ENCODE measurements around the gene VEGFB. TPM values are rescaled to one million over a fixed set of nuclear protein-coding genes. Genes with fewer than 3 reads are reported as not detected.

The VEGFB gene
- total RNA-seq, 1 experiment from 2014 or later = 61.7 TPM

DNA sequence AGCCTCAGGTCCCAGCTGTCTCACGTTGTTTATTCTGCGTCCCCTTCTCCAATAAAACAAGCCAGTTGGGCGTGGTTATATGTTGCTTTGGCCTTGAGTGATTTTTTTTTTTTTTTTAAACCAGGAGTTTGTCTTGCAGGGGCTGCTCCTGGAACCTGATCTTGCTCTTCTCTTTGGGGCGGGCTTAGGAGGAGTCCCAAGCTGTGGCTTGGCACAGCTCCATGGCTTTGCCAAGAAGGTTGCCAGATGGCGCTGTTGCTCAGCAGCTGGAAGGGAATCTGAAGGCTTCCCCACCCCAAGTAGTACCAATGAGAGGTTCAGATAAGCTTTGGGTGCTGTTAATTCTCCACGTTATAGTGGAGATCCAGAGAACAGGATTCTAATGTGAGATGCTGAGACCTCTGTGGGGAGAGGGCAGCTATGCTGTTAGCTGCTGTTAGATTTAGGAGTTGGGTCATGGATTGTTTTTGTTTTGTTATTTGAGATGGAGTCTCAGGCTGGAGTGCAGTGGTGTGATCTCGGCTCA, 29.9 kb upstream of the VEGFB start:
- Histone ChIP-seq H3K36me3 (ENCODE audit: control insufficient read depth, insufficient read depth, low read length) (peaks cover 5% of the 10 kb centered on the region), H3K27me3 (replicated peaks; ENCODE audit: control insufficient read depth, insufficient read depth, low read length) (no peaks in the 10 kb centered on the region), H3K4me1 (no peaks in the 10 kb centered on the region), H3K4me3 (ENCODE audit: low read depth, low read length) (no peak overlapping the region), H3K9me3 (no peaks in the 10 kb centered on the region)
- Mint-ChIP-seq H3K9me3 (ENCODE audit: unreplicated experiment) (no peaks in the 10 kb centered on the region), H3K4me1 (ENCODE audit: low read depth, unreplicated experiment) (no peaks in the 10 kb centered on the region), H3K27me3 (ENCODE audit: insufficient read depth, unreplicated experiment) (no peaks in the 10 kb centered on the region), H3K36me3 (ENCODE audit: insufficient read depth, unreplicated experiment) (peaks cover 83% of the 10 kb centered on the region), H3K27ac (ENCODE audit: unreplicated experiment) (peak overlapping the region; percentile 39), H3K4me3 (ENCODE audit: unreplicated experiment) (no peak overlapping the region)
- ChIA-PET POLR2A (interaction anchor here (0.6 to 1.9 kb wide), 4 partner anchors 19 to 113 kb away, joined by 3 to 7 read pairs (median 6); partner anchors contain the start of genes ESRRA, PRDX5 and STIP1), CTCF (interaction anchor here (0.5 to 1.3 kb wide), 11 partner anchors 9 to 132 kb away, joined by 3 to 9 read pairs (median 5); partner anchors contain the start of genes NUDT22, STIP1 and TRPT1)
- intact Hi-C loops (cut with micrococcal nuclease; ENCODE audit: unreplicated experiment) = loop anchor here (1.0 kb wide), 1 partner anchor 30 kb away; the partner anchor contains the start of gene VEGFB
- BruUV-seq (replicated peaks) = no TSS peak
- TF ChIP-seq, protein P1, sequence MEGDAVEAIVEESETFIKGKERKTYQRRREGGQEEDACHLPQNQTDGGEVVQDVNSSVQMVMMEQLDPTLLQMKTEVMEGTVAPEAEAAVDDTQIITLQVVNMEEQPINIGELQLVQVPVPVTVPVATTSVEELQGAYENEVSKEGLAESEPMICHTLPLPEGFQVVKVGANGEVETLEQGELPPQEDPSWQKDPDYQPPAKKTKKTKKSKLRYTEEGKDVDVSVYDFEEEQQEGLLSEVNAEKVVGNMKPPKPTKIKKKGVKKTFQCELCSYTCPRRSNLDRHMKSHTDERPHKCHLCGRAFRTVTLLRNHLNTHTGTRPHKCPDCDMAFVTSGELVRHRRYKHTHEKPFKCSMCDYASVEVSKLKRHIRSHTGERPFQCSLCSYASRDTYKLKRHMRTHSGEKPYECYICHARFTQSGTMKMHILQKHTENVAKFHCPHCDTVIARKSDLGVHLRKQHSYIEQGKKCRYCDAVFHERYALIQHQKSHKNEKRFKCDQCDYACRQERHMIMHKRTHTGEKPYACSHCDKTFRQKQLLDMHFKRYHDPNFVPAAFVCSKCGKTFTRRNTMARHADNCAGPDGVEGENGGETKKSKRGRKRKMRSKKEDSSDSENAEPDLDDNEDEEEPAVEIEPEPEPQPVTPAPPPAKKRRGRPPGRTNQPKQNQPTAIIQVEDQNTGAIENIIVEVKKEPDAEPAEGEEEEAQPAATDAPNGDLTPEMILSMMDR (IDR thresholded peaks at IDR 0.05; ENCODE audit: insufficient read depth in 1 of 2, low read depth in 1 of 2, low read length in 1 of 2, severe bottlenecking in 1 of 2, unreplicated experiment in 1 of 2) = peak; percentile 59 to 74
- DNase-seq = peak; percentile 69 to 71

DNA sequence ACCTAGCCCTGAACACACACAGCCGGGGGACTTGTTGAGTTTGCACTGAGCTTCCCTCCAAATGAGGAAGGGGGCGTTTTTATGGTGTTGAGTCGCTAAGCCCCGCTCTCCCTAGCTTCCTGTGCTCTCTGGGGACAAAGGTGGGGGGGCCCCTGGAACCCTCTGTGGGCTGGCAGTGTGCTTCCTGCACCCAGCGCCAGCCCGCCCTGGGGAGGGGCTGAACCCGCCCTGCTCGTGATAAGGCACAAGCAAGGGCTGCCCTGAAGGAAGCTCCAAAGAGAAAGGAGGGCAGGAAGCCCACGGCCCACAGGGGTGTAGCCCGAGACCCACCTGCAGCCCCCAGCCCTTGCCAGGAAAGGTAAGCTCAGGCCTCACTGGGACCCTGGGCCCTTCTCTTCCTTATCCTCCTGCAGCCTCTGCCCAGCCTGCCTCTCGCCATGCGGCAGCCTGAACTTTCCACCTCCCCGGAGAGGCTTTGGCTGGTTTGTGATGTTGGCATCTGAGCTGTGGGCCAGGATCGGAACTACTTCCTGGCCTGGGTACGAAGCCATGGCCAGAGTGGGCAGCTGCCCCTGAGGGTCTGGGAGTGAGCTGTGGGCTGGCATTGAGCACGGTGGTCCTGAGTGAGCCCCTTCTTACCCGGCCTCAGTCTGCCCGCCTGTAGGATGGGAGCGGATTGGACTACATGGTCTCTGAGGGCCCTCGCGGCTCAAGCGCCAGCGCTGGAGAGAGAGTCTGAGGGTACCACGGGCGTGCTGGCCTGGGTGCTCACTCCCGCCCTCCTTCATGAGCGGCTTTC, 27.7 kb upstream of the VEGFB start, which contains the start of gene FERMT3:
Gene FERMT3 (plus strand): TSS at position 265 of the 799 bp plus-strand sequence. CDS start 644 bp downstream, outside the sequence.
- H3K9me3 Mint-ChIP-seq (ENCODE audit: unreplicated experiment) = no peaks in the 10 kb centered on the region
- POLR2A ChIA-PET = no interaction called here
- TF ChIP-seq, protein P1 (IDR thresholded peaks at IDR 0.05; ENCODE audit: insufficient read depth in 1 of 2, low read depth in 1 of 2, low read length in 1 of 2, severe bottlenecking in 1 of 2, unreplicated experiment in 1 of 2) = no peak
- no peak within 1 kb of the TSS for H3K4me3 ChIP-seq (ENCODE audit: low read depth, low read length)
- H3K4me3 Mint-ChIP-seq (ENCODE audit: unreplicated experiment) = no peak within 1 kb of the TSS
- no peak for DNase-seq
- H3K27me3 ChIP-seq (replicated peaks; ENCODE audit: control insufficient read depth, insufficient read depth, low read length) = no peaks in the 10 kb centered on the region
- H3K27ac Mint-ChIP-seq (ENCODE audit: unreplicated experiment) = no peak within 1 kb of the TSS
- no peaks in the 10 kb centered on the region for H3K27me3 Mint-ChIP-seq (ENCODE audit: insufficient read depth, unreplicated experiment)
- intact Hi-C loops (cut with micrococcal nuclease; ENCODE audit: unreplicated experiment) = no loop called here
- BruUV-seq (replicated peaks) = no TSS peak
- peaks cover 5% of the 10 kb centered on the region for H3K36me3 ChIP-seq (ENCODE audit: control insufficient read depth, insufficient read depth, low read length)
- CTCF ChIA-PET = interaction anchor here (1.1 kb wide), 1 partner anchor 25 kb away, joined by 3 read pairs; no protein-coding TSS in a partner anchor
- peaks cover 83% of the 10 kb centered on the region for H3K36me3 Mint-ChIP-seq (ENCODE audit: insufficient read depth, unreplicated experiment)
- no peaks in the 10 kb centered on the region for H3K4me1 Mint-ChIP-seq (ENCODE audit: low read depth, unreplicated experiment)
- no peaks in the 10 kb centered on the region for H3K4me1 ChIP-seq
- H3K9me3 ChIP-seq = no peaks in the 10 kb centered on the region

DNA sequence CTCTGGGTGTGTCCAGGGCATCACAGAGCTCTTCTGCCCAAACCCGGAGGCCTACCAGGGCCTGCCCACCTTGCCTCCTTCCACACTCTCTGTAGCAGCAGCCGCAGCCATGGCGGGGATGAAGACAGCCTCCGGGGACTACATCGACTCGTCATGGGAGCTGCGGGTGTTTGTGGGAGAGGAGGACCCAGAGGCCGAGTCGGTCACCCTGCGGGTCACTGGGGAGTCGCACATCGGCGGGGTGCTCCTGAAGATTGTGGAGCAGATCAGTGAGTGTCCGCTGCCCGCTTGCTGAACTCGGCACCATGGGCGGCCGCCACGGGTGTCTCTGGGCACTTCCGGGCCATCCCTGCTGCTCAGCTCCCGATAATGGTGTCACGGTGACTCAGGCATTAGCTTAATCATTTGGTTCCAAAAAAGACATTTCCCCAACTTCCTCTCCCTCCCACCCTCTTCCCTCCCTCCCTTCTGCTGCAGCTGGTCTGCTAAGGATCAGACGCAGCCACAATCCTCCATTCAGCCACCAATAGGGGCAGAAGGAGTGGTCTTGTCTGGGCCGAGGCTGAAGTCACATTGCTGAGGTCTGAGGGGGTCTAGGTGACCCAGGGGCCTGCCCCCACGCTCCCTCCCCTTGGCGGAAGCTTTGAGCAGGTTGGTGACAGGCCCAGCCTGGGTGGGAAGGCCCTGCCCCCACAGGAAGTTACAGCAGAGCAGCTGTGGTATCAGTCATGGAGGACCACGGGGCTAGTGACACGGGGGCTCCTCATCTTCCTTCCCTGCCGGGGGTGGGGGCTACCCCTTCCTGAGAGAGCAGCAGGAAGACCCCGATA, 26.9 kb upstream of the VEGFB start:
- no peak overlapping the region for H3K4me3 Mint-ChIP-seq (ENCODE audit: unreplicated experiment)
- Histone ChIP-seq H3K9me3 (no peaks in the 10 kb centered on the region), H3K36me3 (ENCODE audit: control insufficient read depth, insufficient read depth, low read length) (peaks cover 1% of the 10 kb centered on the region), H3K27me3 (replicated peaks; ENCODE audit: control insufficient read depth, insufficient read depth, low read length) (no peaks in the 10 kb centered on the region), H3K4me1 (no peaks in the 10 kb centered on the region), H3K4me3 (ENCODE audit: low read depth, low read length) (no peak overlapping the region)
- CTCF ChIA-PET = no interaction called here
- H3K4me1 Mint-ChIP-seq (ENCODE audit: low read depth, unreplicated experiment) = no peaks in the 10 kb centered on the region
- H3K36me3 Mint-ChIP-seq (ENCODE audit: insufficient read depth, unreplicated experiment) = peaks cover 79% of the 10 kb centered on the region
- H3K27ac Mint-ChIP-seq (ENCODE audit: unreplicated experiment) = no peak overlapping the region
- TF ChIP-seq, protein P1 (IDR thresholded peaks at IDR 0.05; ENCODE audit: insufficient read depth in 1 of 2, low read depth in 1 of 2, low read length in 1 of 2, severe bottlenecking in 1 of 2, unreplicated experiment in 1 of 2) = no peak
- no peaks in the 10 kb centered on the region for H3K9me3 Mint-ChIP-seq (ENCODE audit: unreplicated experiment)
- no peak for DNase-seq
- POLR2A ChIA-PET = interaction anchor here (0.6 kb wide), 1 partner anchor 20 kb away, joined by 6 read pairs; no protein-coding TSS in a partner anchor
- intact Hi-C loops (cut with micrococcal nuclease; ENCODE audit: unreplicated experiment) = no loop called here
- BruUV-seq (replicated peaks) = no TSS peak
- no peaks in the 10 kb centered on the region for H3K27me3 Mint-ChIP-seq (ENCODE audit: insufficient read depth, unreplicated experiment)
